WERI-Rb-1 (cell line): ENCODE data around the gene ISL2.

ENCODE experiments used
- DNase-seq: peaks from one replicate; pipeline ENCODE4 v3.0.0-alpha.2; 2020
- H3K27ac ChIP-seq: fragments of 250-450 bp; sonication (Bioruptor Pico); 2 replicates; pipeline ENCODE4 v1.5.1; 2020; ENCODE audit warnings: mild to moderate bottlenecking, moderate library complexity
- H3K27me3 ChIP-seq: fragments of 250-450 bp; sonication (Bioruptor Pico); 2 replicates; pipeline ENCODE4 v1.5.1; 2021; ENCODE audit warnings: mild to moderate bottlenecking, low read depth, moderate library complexity; ENCODE audit not compliant: insufficient read depth, severe bottlenecking
- H3K36me3 ChIP-seq: fragments of 250-450 bp; sonication (Bioruptor Pico); 2 replicates; pipeline ENCODE4 v1.5.1; 2020; ENCODE audit warnings: mild to moderate bottlenecking, moderate library complexity
- H3K4me3 ChIP-seq: 2 replicates; pipeline ENCODE4 v1.5.1; 2011; ENCODE audit warnings: low read depth, mild to moderate bottlenecking, control low read depth, low read length
- H3K9me3 ChIP-seq: fragments of 250-450 bp; sonication (Bioruptor Pico); 2 replicates; pipeline ENCODE4 v1.5.1; 2021; ENCODE audit warnings: mild to moderate bottlenecking, moderate library complexity; ENCODE audit not compliant: severe bottlenecking
- CTCF ChIP-seq: IDR thresholded peaks from 2 replicates; pipeline ENCODE4 v1.5.1; 2011; ENCODE audit warnings: low read depth, mild to moderate bottlenecking, control low read depth, inconsistent platforms, low read length

ISL2 gene

GRCh38 chr15:76330080-76330680 is 6.4 kb upstream of the ISL2 start:
- DNase-seq = peak; percentile 67
- Histone ChIP-seq H3K4me3 (no peak overlapping the region), H3K27ac (no peak overlapping the region), H3K27me3 (no peaks in the 10 kb centered on the region), H3K36me3 (no peaks in the 10 kb centered on the region), H3K9me3 (no peaks in the 10 kb centered on the region)
- peak; percentile 82 for TF ChIP-seq CTCF

- Histone ChIP-seq H3K27ac (no peak overlapping the region), H3K36me3 (peaks cover 7% of the 10 kb centered on the region), H3K27me3 (no peaks in the 10 kb centered on the region), H3K4me3 (no peak overlapping the region), H3K9me3 (no peaks in the 10 kb centered on the region)
- DNase-seq = no peak
- no peak for TF ChIP-seq CTCF
Observed at GRCh38 chr15:76332796-76333195, 3.8 kb upstream of the ISL2 start.

GRCh38 chr15:76333309-76333708 is 3.3 kb upstream of the ISL2 start:
- Histone ChIP-seq H3K4me3 (no peak overlapping the region), H3K27me3 (no peaks in the 10 kb centered on the region), H3K36me3 (peaks cover 12% of the 10 kb centered on the region), H3K9me3 (no peaks in the 10 kb centered on the region), H3K27ac (no peak overlapping the region)
- DNase-seq = no peak
- no peak for TF ChIP-seq CTCF

GRCh38 chr15:76333720-76334437 is 2.7 kb upstream of the ISL2 start:
- no peaks in the 10 kb centered on the region for H3K27me3 ChIP-seq
- peak overlapping the region; percentile 10 for H3K27ac ChIP-seq
- DNase-seq = peak; percentile 80
- H3K4me3 ChIP-seq = no peak overlapping the region
- peak; percentile 77 for TF ChIP-seq CTCF
- H3K9me3 ChIP-seq = no peaks in the 10 kb centered on the region
- peaks cover 18% of the 10 kb centered on the region for H3K36me3 ChIP-seq

GRCh38 chr15:76334438-76335306 is 1.9 kb upstream of the ISL2 start:
- Histone ChIP-seq H3K27ac (peak overlapping the region; percentile 96), H3K9me3 (no peaks in the 10 kb centered on the region), H3K4me3 (no peak overlapping the region), H3K36me3 (peaks cover 26% of the 10 kb centered on the region), H3K27me3 (no peaks in the 10 kb centered on the region)
- TF ChIP-seq CTCF = no peak
- peak; percentile 15 for DNase-seq
